GM23248 (cell line): ENCODE data around the gene CCNYL1.

Experiments used
- EZH2 ChIP-seq: fragments of 200-600 bp; sonication (generic); IDR thresholded peaks from 2 replicates; pipeline ENCODE4 v1.6.1; 2018; ENCODE audit warnings: antibody characterized with exemption, mild to moderate bottlenecking; ENCODE audit not compliant: insufficient read depth, poor library complexity, severe bottlenecking
- EZH2phosphoT487 ChIP-seq: fragments of 200-600 bp; sonication (generic); IDR thresholded peaks from 2 replicates; pipeline ENCODE4 v1.6.1; 2018; ENCODE audit warnings: antibody characterized with exemption, moderate library complexity, mild to moderate bottlenecking, low read depth; ENCODE audit not compliant: insufficient read depth

GRCh38 chr2:207729465-207729998, 18.1 kb downstream of the CCNYL1 start:
- no peak for TF ChIP-seq EZH2
- TF ChIP-seq EZH2phosphoT487, result no peak
